GM12892 (cell line): ENCODE results near the gene SMARCC1.

Source experiments
- DNase-seq: peaks from one replicate; pipeline ENCODE4 v3.0.0; 2011; ENCODE audit not compliant: insufficient read length
- FAIRE-seq: peaks from 2 replicates; lab custom pipeline; 2011; peaks lifted over from hg19 to GRCh38; lab: Jason Lieb, UNC
- POLR2A ChIP-seq: IDR thresholded peaks from 2 replicates; pipeline ENCODE4 v1.6.1; 2011; ENCODE audit warnings: low read depth, low read length, control low read depth
- POLR2AphosphoS5 ChIP-seq: IDR thresholded peaks from 2 replicates; pipeline ENCODE4 v1.6.1; 2011; ENCODE audit warnings: low read depth, low read length, control low read depth
- TAF1 ChIP-seq: IDR thresholded peaks from 2 replicates; pipeline ENCODE4 v1.6.1; 2011; ENCODE audit warnings: low read depth, mild to moderate bottlenecking, control low read depth, low read length, borderline replicate concordance

The SMARCC1 gene

GRCh38 chr3:47553407-47553806 is 228.3 kb downstream of the SMARCC1 start:
- FAIRE-seq: no peak
- TF ChIP-seq POLR2A (no peak), POLR2AphosphoS5 (no peak), TAF1 (no peak)
- no peak for DNase-seq

- FAIRE-seq (no peak), DNase-seq (no peak)
- TF ChIP-seq POLR2AphosphoS5 (no peak), TAF1 (no peak), POLR2A (no peak)
Measured at GRCh38 chr3:47542471-47543173, 239.1 kb downstream of the SMARCC1 start.

GRCh38 chr3:47541583-47542108 is 240.0 kb downstream of the SMARCC1 start:
- no peak for FAIRE-seq
- DNase-seq: no peak
- TF ChIP-seq POLR2A (no peak), TAF1 (no peak), POLR2AphosphoS5 (no peak)

GRCh38 chr3:47540281-47540680 is 241.4 kb downstream of the SMARCC1 start:
- no peak for TF ChIP-seq TAF1
- no peak for TF ChIP-seq POLR2AphosphoS5
- TF ChIP-seq POLR2A: no peak
- FAIRE-seq (no peak), DNase-seq (no peak)

GRCh38 chr3:47536967-47537366 is 244.7 kb downstream of the SMARCC1 start:
- TF ChIP-seq TAF1 (no peak), POLR2A (no peak), POLR2AphosphoS5 (no peak)
- DNase-seq (no peak), FAIRE-seq (no peak)

GRCh38 chr3:47536221-47536891 is 245.3 kb downstream of the SMARCC1 start:
- FAIRE-seq (no peak), DNase-seq (no peak)
- no peak for TF ChIP-seq TAF1
- no peak for TF ChIP-seq POLR2AphosphoS5
- TF ChIP-seq POLR2A: no peak
